ENCODE measurements around the gene ATP13A3.

DNA sequence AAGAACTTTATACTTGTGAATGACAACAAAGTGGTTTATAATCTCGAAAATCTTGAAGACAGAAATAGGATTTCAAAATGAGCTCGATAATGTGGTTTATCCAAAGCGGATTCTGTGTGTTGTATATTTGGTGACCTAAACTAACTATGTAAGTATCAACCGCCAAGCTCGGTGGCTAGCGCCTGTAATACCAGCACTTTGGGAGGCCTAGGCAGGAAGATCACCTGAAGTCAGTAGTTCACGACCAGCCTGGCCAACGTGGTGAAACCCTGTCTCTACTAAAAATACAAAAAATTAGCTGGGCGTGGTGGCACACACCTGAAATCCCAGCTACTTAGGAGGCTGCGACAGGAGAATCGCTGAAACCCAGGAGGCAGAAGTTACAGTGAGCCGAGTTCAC lies 2.2 kb downstream of the ATP13A3 start:
- no peak for TF ChIP-seq GLIS3 (CRISPR knock-in tag; IDR thresholded peaks at IDR 0.05)
- no peak for TF ChIP-seq ZNF8 (CRISPR knock-in tag; IDR thresholded peaks at IDR 0.05)
- TF ChIP-seq TSHZ2 (CRISPR knock-in tag; IDR thresholded peaks at IDR 0.05): no peak
- TF ChIP-seq ZNF70 (CRISPR knock-in tag; IDR thresholded peaks at IDR 0.05): no peak
